H1 (cell line): ENCODE results near the gene LAMB3. TPM values are rescaled to one million over a fixed set of nuclear protein-coding genes. Genes with fewer than 3 reads are reported as not detected.

Source experiments
- CTCF ChIA-PET: fragments of 300-600 bp; sonication (Branson Sonifier 250); formaldehyde crosslinking; loops from one replicate; lab custom pipeline; 2021; ENCODE audit not compliant: partially characterized antibody; lab: Charles Lee
- POLR2A ChIA-PET: fragments of 300-600 bp; sonication (Branson Sonifier 250); formaldehyde crosslinking; loops from one replicate; lab custom pipeline; 2021; ENCODE audit warnings: inconsistent platforms; ENCODE audit not compliant: partially characterized antibody; lab: Charles Lee
- DNase-seq, 2 experiments: peaks; one replicate each; pipeline versions ENCODE4 v3.0.0 to v3.0.0-alpha.2; 2010 to 2022; ENCODE audit warnings: low spot score in 2 of 2, low read depth in 1 of 2, mixed read lengths in 1 of 2
- FAIRE-seq: peaks from 2 replicates; lab custom pipeline; 2011; peaks lifted over from hg19 to GRCh38; lab: Jason Lieb, UNC
- H2AFZ ChIP-seq: 2 replicates; pipeline ENCODE4 v1.8.1; 2012; ENCODE audit warnings: low read length, inconsistent platforms
- H2AK5ac ChIP-seq: 2 replicates; pipeline ENCODE4 v1.6.1; 2013; ENCODE audit warnings: low read depth, low read length
- H2BK120ac ChIP-seq: replicated peaks from 2 replicates; pipeline ENCODE3; 2013; ENCODE audit warnings: low read depth, low read length, inconsistent platforms
- H2BK12ac ChIP-seq: 2 replicates; pipeline ENCODE4 v1.6.1; 2013; ENCODE audit warnings: low read depth, low read length
- H2BK15ac ChIP-seq: 2 replicates; pipeline ENCODE4 v1.6.1; 2013; ENCODE audit warnings: low read length
- H2BK20ac ChIP-seq: 2 replicates; pipeline ENCODE4 v1.6.1; 2013; ENCODE audit warnings: low read length
- H2BK5ac ChIP-seq: 2 replicates; pipeline ENCODE4 v1.6.1; 2013; ENCODE audit warnings: low read depth, low read length
- H3K14ac ChIP-seq: 2 replicates; pipeline ENCODE4 v1.6.1; 2013; ENCODE audit warnings: inconsistent platforms; ENCODE audit not compliant: insufficient read length
- H3K18ac ChIP-seq: 2 replicates; pipeline ENCODE4 v1.6.1; 2013; ENCODE audit warnings: low read length; ENCODE audit errors: extremely low read depth
- H3K23ac ChIP-seq: 2 replicates; pipeline ENCODE4 v1.6.1; 2013; ENCODE audit warnings: inconsistent platforms; ENCODE audit not compliant: insufficient read length
- H3K23me2 ChIP-seq: 2 replicates; pipeline ENCODE4 v1.6.1; 2013; ENCODE audit warnings: low read depth, low read length
- H3K27ac ChIP-seq: 2 replicates; pipeline ENCODE4 v1.6.1; 2011; ENCODE audit warnings: low read depth, low read length, inconsistent platforms
- H3K27me3 ChIP-seq, 4 experiments: replicated peaks in 1 of 4; 1 replicate in 1 of 4; 2 replicates in 3 of 4; pipeline versions ENCODE4 v1.6.1 to v1.8.1; 2011 to 2013; ENCODE audit warnings: low read length in 3 of 4, mild to moderate bottlenecking in 3 of 4, inconsistent platforms in 2 of 4, mixed read lengths in 2 of 4, moderate library complexity in 1 of 4; ENCODE audit not compliant: control insufficient read depth in 3 of 4, insufficient read depth in 3 of 4; ENCODE audit errors: extremely low read depth in 1 of 4
- H3K36me3 ChIP-seq, 4 experiments: 2 replicates each; pipeline versions ENCODE4 v1.6.1 to v1.8.1; 2011 to 2013; ENCODE audit warnings: mild to moderate bottlenecking in 4 of 4, low read length in 3 of 4, moderate library complexity in 2 of 4, control low read depth in 1 of 4, inconsistent platforms in 1 of 4; ENCODE audit not compliant: insufficient read depth in 4 of 4, control insufficient read depth in 2 of 4
- H3K4ac ChIP-seq: replicated peaks from 2 replicates; pipeline ENCODE3; 2013; ENCODE audit warnings: low read length, low read depth, mixed read lengths, inconsistent platforms; ENCODE audit not compliant: insufficient read length
- H3K4me1 ChIP-seq, 4 experiments: replicated peaks in 1 of 4; 1 replicate in 1 of 4; 2 replicates in 3 of 4; pipeline versions ENCODE4 v1.6.1 to v1.8.1; 2011 to 2013; ENCODE audit warnings: low read length in 3 of 4, inconsistent platforms in 2 of 4, mixed read lengths in 1 of 4; ENCODE audit not compliant: insufficient read depth in 4 of 4, control insufficient read depth in 3 of 4
- H3K4me2 ChIP-seq, 2 experiments: 2 replicates each; pipeline versions ENCODE4 v1.6.1 to v1.8.1; 2011 to 2013; ENCODE audit warnings: low read depth in 2 of 2, low read length in 2 of 2, control low read depth in 1 of 2, inconsistent platforms in 1 of 2, mild to moderate bottlenecking in 1 of 2; ENCODE audit not compliant: insufficient read depth in 1 of 2
- H3K4me3 ChIP-seq, 4 experiments: fragments of 200-600, 300-600 bp in 1 of 4; sonication (generic), shearing (Covaris generic), sonication (Bioruptor Twin) in 1 of 4; 2 replicates each; pipeline versions ENCODE4 v1.5.1 to v1.8.1; 2011 to 2016; ENCODE audit warnings: low read length in 4 of 4, low read depth in 3 of 4, control low read depth in 2 of 4, inconsistent platforms in 2 of 4, mild to moderate bottlenecking in 2 of 4, mixed read lengths in 1 of 4, moderate library complexity in 1 of 4; ENCODE audit not compliant: insufficient read depth in 2 of 4; ENCODE audit errors: extremely low read depth in 1 of 4
- H3K56ac ChIP-seq: replicated peaks from 2 replicates; pipeline ENCODE3; 2013; ENCODE audit warnings: low read depth, mild to moderate bottlenecking, mixed read lengths, low read length, inconsistent platforms; ENCODE audit not compliant: insufficient read length
- H3K79me1 ChIP-seq: 2 replicates; pipeline ENCODE4 v1.6.1; 2013; ENCODE audit warnings: low read depth, low read length, control low read depth
- H3K79me2 ChIP-seq, 2 experiments: 2 replicates each; pipeline versions ENCODE4 v1.6.1 to v1.8.1; 2012 to 2013; ENCODE audit warnings: low read length in 2 of 2, mild to moderate bottlenecking in 2 of 2, inconsistent platforms in 1 of 2; ENCODE audit not compliant: insufficient read depth in 2 of 2, control insufficient read depth in 1 of 2
- H3K9ac ChIP-seq, 4 experiments: replicated peaks in 1 of 4; 1 replicate in 1 of 4; 2 replicates in 3 of 4; pipeline versions ENCODE4 v1.6.1 to v1.8.1; 2011 to 2013; ENCODE audit warnings: low read depth in 3 of 4, low read length in 3 of 4, control low read depth in 2 of 4, mild to moderate bottlenecking in 2 of 4, moderate library complexity in 2 of 4, inconsistent platforms in 1 of 4; ENCODE audit errors: extremely low read depth in 1 of 4
- H3K9me3 ChIP-seq, 2 experiments: 2 replicates each; pipeline versions ENCODE4 v1.6.1 to v1.8.1; 2012 to 2013; ENCODE audit warnings: mild to moderate bottlenecking in 2 of 2, moderate library complexity in 2 of 2, control low read depth in 1 of 2, inconsistent platforms in 1 of 2, low read depth in 1 of 2, low read length in 1 of 2, mixed read lengths in 1 of 2; ENCODE audit not compliant: insufficient read depth in 2 of 2
- H4K20me1 ChIP-seq, 2 experiments: replicated peaks in 1 of 2; 2 replicates each; pipeline versions ENCODE3 to v1.8.1; 2011 to 2013; ENCODE audit warnings: inconsistent platforms in 2 of 2, low read length in 2 of 2, mild to moderate bottlenecking in 1 of 2; ENCODE audit not compliant: insufficient read depth in 2 of 2, control insufficient read depth in 1 of 2
- H4K5ac ChIP-seq: 2 replicates; pipeline ENCODE4 v1.6.1; 2013; ENCODE audit warnings: low read length, low read depth, mixed read lengths, inconsistent platforms; ENCODE audit not compliant: insufficient read length
- H4K8ac ChIP-seq: 2 replicates; pipeline ENCODE4 v1.8.0; 2013; ENCODE audit warnings: mild to moderate bottlenecking, moderate library complexity, low read length, inconsistent platforms; ENCODE audit not compliant: insufficient read depth; ENCODE audit errors: extremely low read depth
- H4K91ac ChIP-seq: replicated peaks from 2 replicates; pipeline ENCODE3; 2013; ENCODE audit warnings: low read length, mixed read lengths, inconsistent platforms; ENCODE audit not compliant: insufficient read length
- EP300 ChIP-seq, 2 experiments: IDR thresholded peaks; 1 replicate in 1 of 2; 2 replicates in 1 of 2; pipeline ENCODE4 v1.6.1; 2011 to 2012; ENCODE audit warnings: low read depth in 2 of 2, low read length in 2 of 2, mild to moderate bottlenecking in 2 of 2, borderline replicate concordance in 1 of 2, inconsistent platforms in 1 of 2, moderate library complexity in 1 of 2
- SP4 ChIP-seq: IDR thresholded peaks from 2 replicates; pipeline ENCODE4 v1.6.1; 2012; ENCODE audit warnings: low read length, inconsistent platforms
- YY1 ChIP-seq: IDR thresholded peaks from 2 replicates; pipeline ENCODE4 v1.6.1; 2011; ENCODE audit warnings: low read depth, mild to moderate bottlenecking, low read length
- WGBS, 2 experiments: shearing (Covaris generic) in 1 of 2; methylation state at CpG; one replicate each; pipeline versions ENCODE4 v1.1.6 to v1.1.7; 2013 to 2015; ENCODE audit warnings: low lambda C conversion rate in 2 of 2, mixed read lengths in 2 of 2, inconsistent platforms in 1 of 2, low coverage in 1 of 2, missing lambda C conversion rate in 1 of 2; ENCODE audit not compliant: insufficient replicate concordance in 2 of 2, insufficient coverage in 1 of 2, insufficient read length in 1 of 2; ENCODE audit errors: extremely low coverage in 1 of 2, missing lambda C conversion rate in 1 of 2; 5-methylcytosine and 5-hydroxymethylcytosine counted together
- polyA plus RNA-seq, 7 experiments: library from polyadenylated mRNA; depleted of rRNA in 3 of 7; stranded (reverse) in 5 of 7; unstranded in 2 of 7; fragments of >200 nt in 5 of 7; fragments of 200-250 nt in 2 of 7; gene quantifications; 1 replicate in 5 of 7; 2 replicates in 1 of 7; 4 replicates in 1 of 7; pipeline versions ENCODE4 v1.2.1 to v1.2.3, GENCODE V29; 2011 to 2013; ENCODE audit warnings: missing spikeins in 2 of 7, mixed read lengths in 2 of 7
- total RNA-seq: library from RNA; stranded (reverse); fragmentation: NEBNext Ultra II Directional; extraction: Animal tissue kit (Norgen Biotek cat#: 25700); gene quantifications from 2 replicates; pipeline ENCODE4 v1.2.1, GENCODE V29; 2021

LAMB3 gene
- total and polyA plus RNA-seq, 2 of the 8 experiments (the other 6 are each of a cell fraction or from before 2014, with no cell fraction given), result 0.45 to 0.50 TPM

GRCh38 chr1:209594440-209594839 is 57.8 kb downstream of the LAMB3 start:
- Histone ChIP-seq H2BK12ac (no peak overlapping the region), H3K9ac (no peak overlapping the region), H2BK120ac (no peak overlapping the region), H3K27me3 (no peaks in the 10 kb centered on the region; a peak in 2 of 7 replicates), H4K20me1 (no peaks in the 10 kb centered on the region), H3K4me2 (no peak overlapping the region), H3K23ac (no peak overlapping the region), H4K8ac (no peak overlapping the region), H3K18ac (no peak overlapping the region), H3K79me2 (no peaks in the 10 kb centered on the region), H3K56ac (no peak overlapping the region), H3K23me2 (no peaks in the 10 kb centered on the region), H2AFZ (no peak overlapping the region), H3K27ac (no peak overlapping the region), H2BK15ac (no peak overlapping the region), H3K9me3 (no peaks in the 10 kb centered on the region), H3K4me3 (no peak overlapping the region), H3K36me3 (no peaks in the 10 kb centered on the region), H2BK5ac (no peak overlapping the region), H4K91ac (no peak overlapping the region), H4K5ac (no peak overlapping the region), H2BK20ac (no peak overlapping the region), H2AK5ac (no peak overlapping the region), H3K4ac (no peak overlapping the region), H3K79me1 (no peaks in the 10 kb centered on the region), H3K4me1 (no peaks in the 10 kb centered on the region), H3K14ac (no peak overlapping the region)
- TF ChIP-seq EP300 (IDR thresholded peaks at IDR 0.05; ENCODE audit: borderline replicate concordance in 1 of 2, low read depth in 2 of 2, low read length in 2 of 2) (no peak), YY1 (no peak), SP4 (no peak)
- FAIRE-seq, result no peak
- POLR2A ChIA-PET, result no interaction called here
- DNase-seq, result no peak
- CTCF ChIA-PET, result interaction anchor here (1.2 to 28.8 kb wide), 4 partner anchors 9 to 64 kb away, joined by 5 to 636 read pairs (median 500); partner anchors contain the start of gene CAMK1G
- 94% methylated on average over 1 of the region's 1 CpG; no CpG with 5 or more reads in 1 of the 2 experiments for WGBS, 2 experiments
